K562 (cell line): Measurements from ENCODE around the gene RIOK3. TPM values are rescaled to one million over a fixed set of nuclear protein-coding genes. Genes with fewer than 3 reads are reported as not detected.

Experiments used
- ATF1 ChIP-seq, 2 experiments: fragments of 450-650 bp in 1 of 2; IDR thresholded peaks; 2 replicates each; pipeline ENCODE4 v1.6.1; 2016; ENCODE audit warnings: missing compliant biosample characterization in 1 of 2, missing genetic modification characterization in 1 of 2
- CHD7 ChIP-seq: fragments of 200-600 bp; sonication (generic); IDR thresholded peaks from one replicate; pipeline ENCODE4 v1.6.1; 2012; ENCODE audit warnings: mild to moderate bottlenecking, low read depth, low read length, inconsistent platforms
- HLTF ChIP-seq: fragments of 450-650 bp; IDR thresholded peaks from 2 replicates; pipeline ENCODE4 v1.6.1; 2016
- MED1 ChIP-seq: sonication (generic); formaldehyde crosslinking; IDR thresholded peaks from 2 replicates; pipeline ENCODE4 v1.8.1; 2023; ENCODE audit warnings: missing genetic modification reagents, borderline replicate concordance
- RBM34 ChIP-seq: fragments of 200-400 bp; formaldehyde crosslinking; IDR thresholded peaks from 2 replicates; pipeline ENCODE4 v1.6.1; 2018; ENCODE audit warnings: low read length, borderline replicate concordance; ENCODE audit not compliant: insufficient read depth
- SMC3 ChIP-seq: conservative IDR thresholded peaks from 2 replicates; pipeline ENCODE4 v1.6.1; 2011; ENCODE audit warnings: low read depth, low read length, improper control_type of control experiment; ENCODE audit not compliant: insufficient read depth
- YBX1 ChIP-seq: fragments of 450-650 bp; IDR thresholded peaks from 2 replicates; pipeline ENCODE4 v1.7.1; 2016; ENCODE audit warnings: mild to moderate bottlenecking
- ZNF197 ChIP-seq: fragments of 200-800 bp; sonication (Bioruptor generic); IDR thresholded peaks from 2 replicates; pipeline ENCODE4 v1.6.1; 2016; ENCODE audit warnings: low read depth, missing genetic modification characterization, missing compliant biosample characterization
- polyA plus RNA-seq, 8 experiments: library from polyadenylated mRNA; depleted of rRNA in 4 of 8; stranded (reverse) in 5 of 8; unstranded in 3 of 8; fragments of >200 nt; fragmentation: Nextera tagmentation in 2 of 8; fragmentation: Illumina TruSeq in 1 of 8; extraction: Ambion mirVana in 2 of 8; extraction: Trizol in 1 of 8; gene quantifications; 2 replicates each; pipeline versions ENCODE4 v1.2.1 to v1.2.3, GENCODE V29; 2011 to 2014; ENCODE audit warnings: inconsistent platforms in 1 of 8, missing spikeins in 1 of 8
- total RNA-seq, 7 experiments: library from RNA; depleted of rRNA in 6 of 7; stranded (reverse); fragments of >200 nt in 6 of 7; fragmentation: Illumina TruSeq in 2 of 7; extraction: Trizol in 2 of 7; gene quantifications; 2 replicates each; pipeline versions ENCODE4 v1.2.1 to v1.2.3, GENCODE V29; 2011 to 2021; ENCODE audit warnings: low replicate concordance in 1 of 7
- TF ChIP-seq, protein P1 (sequence below): fragments of 450-650 bp; IDR thresholded peaks from 2 replicates; pipeline ENCODE4 v1.7.0; 2016; ENCODE audit warnings: borderline replicate concordance
- TF ChIP-seq, protein P2 (sequence below), 2 experiments: fragments of 450-650 bp in 1 of 2; sonication (generic) in 1 of 2; formaldehyde crosslinking in 1 of 2; IDR thresholded peaks in 1 of 2; conservative IDR thresholded peaks in 1 of 2; 2 replicates each; pipeline versions ENCODE4 v1.6.1 to v1.8.1; 2016 to 2023; ENCODE audit warnings: mild to moderate bottlenecking in 2 of 2, moderate library complexity in 2 of 2, inconsistent platforms in 1 of 2, missing genetic modification reagents in 1 of 2

RIOK3 gene
- total and polyA plus RNA-seq, 9 of the 15 experiments (the other 6 are each of a cell fraction or from before 2014, with no cell fraction given) = 21.4 to 89.5 (median 62.9) TPM

- TF ChIP-seq CHD7 (no peak), ATF1 (CRISPR knock-in tag; IDR thresholded peaks at IDR 0.05) (no peak), ATF1 (tag; IDR thresholded peaks at IDR 0.05) (0 out of 2 replicates have a peak, but pooled peaks have one; percentile 30), MED1 (no peak), SMC3 (no peak), HLTF (no peak), YBX1 (no peak), ZNF197 (no peak), RBM34 (no peak)
- TF ChIP-seq, protein P1, sequence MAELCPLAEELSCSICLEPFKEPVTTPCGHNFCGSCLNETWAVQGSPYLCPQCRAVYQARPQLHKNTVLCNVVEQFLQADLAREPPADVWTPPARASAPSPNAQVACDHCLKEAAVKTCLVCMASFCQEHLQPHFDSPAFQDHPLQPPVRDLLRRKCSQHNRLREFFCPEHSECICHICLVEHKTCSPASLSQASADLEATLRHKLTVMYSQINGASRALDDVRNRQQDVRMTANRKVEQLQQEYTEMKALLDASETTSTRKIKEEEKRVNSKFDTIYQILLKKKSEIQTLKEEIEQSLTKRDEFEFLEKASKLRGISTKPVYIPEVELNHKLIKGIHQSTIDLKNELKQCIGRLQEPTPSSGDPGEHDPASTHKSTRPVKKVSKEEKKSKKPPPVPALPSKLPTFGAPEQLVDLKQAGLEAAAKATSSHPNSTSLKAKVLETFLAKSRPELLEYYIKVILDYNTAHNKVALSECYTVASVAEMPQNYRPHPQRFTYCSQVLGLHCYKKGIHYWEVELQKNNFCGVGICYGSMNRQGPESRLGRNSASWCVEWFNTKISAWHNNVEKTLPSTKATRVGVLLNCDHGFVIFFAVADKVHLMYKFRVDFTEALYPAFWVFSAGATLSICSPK = no peak
- TF ChIP-seq, protein P2, sequence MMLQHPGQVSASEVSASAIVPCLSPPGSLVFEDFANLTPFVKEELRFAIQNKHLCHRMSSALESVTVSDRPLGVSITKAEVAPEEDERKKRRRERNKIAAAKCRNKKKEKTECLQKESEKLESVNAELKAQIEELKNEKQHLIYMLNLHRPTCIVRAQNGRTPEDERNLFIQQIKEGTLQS (IDR thresholded peaks at IDR 0.05) = peak; percentile 93
- TF ChIP-seq, protein P2 (CRISPR knock-in tag; conservative IDR thresholded peaks at IDR 0.05) = no peak
Measured at GRCh38 chr18:23456835-23457234, 3.7 kb downstream of the RIOK3 start (continued).
